H1 (cell line): ENCODE results near the gene EVI2B. TPM values are rescaled to one million over a fixed set of nuclear protein-coding genes. Genes with fewer than 3 reads are reported as not detected.

Experiments
- CTCF ChIA-PET: fragments of 300-600 bp; sonication (Branson Sonifier 250); formaldehyde crosslinking; loops from one replicate; lab custom pipeline; 2021; ENCODE audit not compliant: partially characterized antibody; lab: Charles Lee
- POLR2A ChIA-PET: fragments of 300-600 bp; sonication (Branson Sonifier 250); formaldehyde crosslinking; loops from one replicate; lab custom pipeline; 2021; ENCODE audit warnings: inconsistent platforms; ENCODE audit not compliant: partially characterized antibody; lab: Charles Lee
- DNase-seq, 2 experiments: peaks; one replicate each; pipeline versions ENCODE4 v3.0.0 to v3.0.0-alpha.2; 2010 to 2022; ENCODE audit warnings: low spot score in 2 of 2, low read depth in 1 of 2, mixed read lengths in 1 of 2
- FAIRE-seq: peaks from 2 replicates; lab custom pipeline; 2011; peaks lifted over from hg19 to GRCh38; lab: Jason Lieb, UNC
- H2AFZ ChIP-seq: 2 replicates; pipeline ENCODE4 v1.8.1; 2012; ENCODE audit warnings: low read length, inconsistent platforms
- H2AK5ac ChIP-seq: 2 replicates; pipeline ENCODE4 v1.6.1; 2013; ENCODE audit warnings: low read depth, low read length
- H2BK120ac ChIP-seq: replicated peaks from 2 replicates; pipeline ENCODE3; 2013; ENCODE audit warnings: low read depth, low read length, inconsistent platforms
- H2BK12ac ChIP-seq: 2 replicates; pipeline ENCODE4 v1.6.1; 2013; ENCODE audit warnings: low read depth, low read length
- H2BK15ac ChIP-seq: 2 replicates; pipeline ENCODE4 v1.6.1; 2013; ENCODE audit warnings: low read length
- H2BK20ac ChIP-seq: 2 replicates; pipeline ENCODE4 v1.6.1; 2013; ENCODE audit warnings: low read length
- H2BK5ac ChIP-seq: 2 replicates; pipeline ENCODE4 v1.6.1; 2013; ENCODE audit warnings: low read depth, low read length
- H3K14ac ChIP-seq: 2 replicates; pipeline ENCODE4 v1.6.1; 2013; ENCODE audit warnings: inconsistent platforms; ENCODE audit not compliant: insufficient read length
- H3K18ac ChIP-seq: 2 replicates; pipeline ENCODE4 v1.6.1; 2013; ENCODE audit warnings: low read length; ENCODE audit errors: extremely low read depth
- H3K23ac ChIP-seq: 2 replicates; pipeline ENCODE4 v1.6.1; 2013; ENCODE audit warnings: inconsistent platforms; ENCODE audit not compliant: insufficient read length
- H3K23me2 ChIP-seq: 2 replicates; pipeline ENCODE4 v1.6.1; 2013; ENCODE audit warnings: low read depth, low read length
- H3K27ac ChIP-seq: 2 replicates; pipeline ENCODE4 v1.6.1; 2011; ENCODE audit warnings: low read depth, low read length, inconsistent platforms
- H3K27me3 ChIP-seq, 4 experiments: replicated peaks in 1 of 4; 1 replicate in 1 of 4; 2 replicates in 3 of 4; pipeline versions ENCODE4 v1.6.1 to v1.8.1; 2011 to 2013; ENCODE audit warnings: low read length in 3 of 4, mild to moderate bottlenecking in 3 of 4, inconsistent platforms in 2 of 4, mixed read lengths in 2 of 4, moderate library complexity in 1 of 4; ENCODE audit not compliant: control insufficient read depth in 3 of 4, insufficient read depth in 3 of 4; ENCODE audit errors: extremely low read depth in 1 of 4
- H3K36me3 ChIP-seq, 4 experiments: 2 replicates each; pipeline versions ENCODE4 v1.6.1 to v1.8.1; 2011 to 2013; ENCODE audit warnings: mild to moderate bottlenecking in 4 of 4, low read length in 3 of 4, moderate library complexity in 2 of 4, control low read depth in 1 of 4, inconsistent platforms in 1 of 4; ENCODE audit not compliant: insufficient read depth in 4 of 4, control insufficient read depth in 2 of 4
- H3K4ac ChIP-seq: replicated peaks from 2 replicates; pipeline ENCODE3; 2013; ENCODE audit warnings: low read length, low read depth, mixed read lengths, inconsistent platforms; ENCODE audit not compliant: insufficient read length
- H3K4me1 ChIP-seq, 4 experiments: replicated peaks in 1 of 4; 1 replicate in 1 of 4; 2 replicates in 3 of 4; pipeline versions ENCODE4 v1.6.1 to v1.8.1; 2011 to 2013; ENCODE audit warnings: low read length in 3 of 4, inconsistent platforms in 2 of 4, mixed read lengths in 1 of 4; ENCODE audit not compliant: insufficient read depth in 4 of 4, control insufficient read depth in 3 of 4
- H3K4me2 ChIP-seq, 2 experiments: 2 replicates each; pipeline versions ENCODE4 v1.6.1 to v1.8.1; 2011 to 2013; ENCODE audit warnings: low read depth in 2 of 2, low read length in 2 of 2, control low read depth in 1 of 2, inconsistent platforms in 1 of 2, mild to moderate bottlenecking in 1 of 2; ENCODE audit not compliant: insufficient read depth in 1 of 2
- H3K4me3 ChIP-seq, 4 experiments: fragments of 200-600, 300-600 bp in 1 of 4; sonication (generic), shearing (Covaris generic), sonication (Bioruptor Twin) in 1 of 4; 2 replicates each; pipeline versions ENCODE4 v1.5.1 to v1.8.1; 2011 to 2016; ENCODE audit warnings: low read length in 4 of 4, low read depth in 3 of 4, control low read depth in 2 of 4, inconsistent platforms in 2 of 4, mild to moderate bottlenecking in 2 of 4, mixed read lengths in 1 of 4, moderate library complexity in 1 of 4; ENCODE audit not compliant: insufficient read depth in 2 of 4; ENCODE audit errors: extremely low read depth in 1 of 4
- H3K56ac ChIP-seq: replicated peaks from 2 replicates; pipeline ENCODE3; 2013; ENCODE audit warnings: low read depth, mild to moderate bottlenecking, mixed read lengths, low read length, inconsistent platforms; ENCODE audit not compliant: insufficient read length
- H3K79me1 ChIP-seq: 2 replicates; pipeline ENCODE4 v1.6.1; 2013; ENCODE audit warnings: low read depth, low read length, control low read depth
- H3K79me2 ChIP-seq, 2 experiments: 2 replicates each; pipeline versions ENCODE4 v1.6.1 to v1.8.1; 2012 to 2013; ENCODE audit warnings: low read length in 2 of 2, mild to moderate bottlenecking in 2 of 2, inconsistent platforms in 1 of 2; ENCODE audit not compliant: insufficient read depth in 2 of 2, control insufficient read depth in 1 of 2
- H3K9ac ChIP-seq, 4 experiments: replicated peaks in 1 of 4; 1 replicate in 1 of 4; 2 replicates in 3 of 4; pipeline versions ENCODE4 v1.6.1 to v1.8.1; 2011 to 2013; ENCODE audit warnings: low read depth in 3 of 4, low read length in 3 of 4, control low read depth in 2 of 4, mild to moderate bottlenecking in 2 of 4, moderate library complexity in 2 of 4, inconsistent platforms in 1 of 4; ENCODE audit errors: extremely low read depth in 1 of 4
- H3K9me3 ChIP-seq, 2 experiments: 2 replicates each; pipeline versions ENCODE4 v1.6.1 to v1.8.1; 2012 to 2013; ENCODE audit warnings: mild to moderate bottlenecking in 2 of 2, moderate library complexity in 2 of 2, control low read depth in 1 of 2, inconsistent platforms in 1 of 2, low read depth in 1 of 2, low read length in 1 of 2, mixed read lengths in 1 of 2; ENCODE audit not compliant: insufficient read depth in 2 of 2
- H4K20me1 ChIP-seq, 2 experiments: replicated peaks in 1 of 2; 2 replicates each; pipeline versions ENCODE3 to v1.8.1; 2011 to 2013; ENCODE audit warnings: inconsistent platforms in 2 of 2, low read length in 2 of 2, mild to moderate bottlenecking in 1 of 2; ENCODE audit not compliant: insufficient read depth in 2 of 2, control insufficient read depth in 1 of 2
- H4K5ac ChIP-seq: 2 replicates; pipeline ENCODE4 v1.6.1; 2013; ENCODE audit warnings: low read length, low read depth, mixed read lengths, inconsistent platforms; ENCODE audit not compliant: insufficient read length
- H4K8ac ChIP-seq: 2 replicates; pipeline ENCODE4 v1.8.0; 2013; ENCODE audit warnings: mild to moderate bottlenecking, moderate library complexity, low read length, inconsistent platforms; ENCODE audit not compliant: insufficient read depth; ENCODE audit errors: extremely low read depth
- H4K91ac ChIP-seq: replicated peaks from 2 replicates; pipeline ENCODE3; 2013; ENCODE audit warnings: low read length, mixed read lengths, inconsistent platforms; ENCODE audit not compliant: insufficient read length
- CTBP2 ChIP-seq: IDR thresholded peaks from 2 replicates; pipeline ENCODE4 v1.7.0; 2011; ENCODE audit warnings: borderline replicate concordance, mild to moderate bottlenecking, moderate library complexity, mixed read lengths, low read length; ENCODE audit not compliant: insufficient read depth, insufficient read length
- EGR1 ChIP-seq: IDR thresholded peaks from 2 replicates; pipeline ENCODE4 v1.6.1; 2011; ENCODE audit warnings: low read depth, low read length, borderline replicate concordance
- EZH2 ChIP-seq: fragments of 200-600 bp; sonication (generic); IDR thresholded peaks from 2 replicates; pipeline ENCODE4 v1.7.1; 2012; ENCODE audit warnings: low read depth, mild to moderate bottlenecking, moderate library complexity, low read length, inconsistent platforms; ENCODE audit not compliant: severe bottlenecking
- HDAC2 ChIP-seq, 2 experiments: fragments of 300-600 bp in 1 of 2; sonication (generic) in 1 of 2; IDR thresholded peaks; 2 replicates each; pipeline ENCODE4 v1.6.1; 2011 to 2012; ENCODE audit warnings: low read depth in 2 of 2, low read length in 2 of 2, mild to moderate bottlenecking in 2 of 2, moderate library complexity in 2 of 2, borderline replicate concordance in 1 of 2, inconsistent platforms in 1 of 2
- HDAC6 ChIP-seq: IDR thresholded peaks from one replicate; pipeline ENCODE4 v1.7.1; 2012; ENCODE audit warnings: low read depth, mild to moderate bottlenecking, inconsistent platforms, low read length, moderate library complexity
- JUND ChIP-seq: IDR thresholded peaks from 2 replicates; pipeline ENCODE4 v1.6.1; 2011; ENCODE audit warnings: mild to moderate bottlenecking, improper control_type of control experiment, low read length
- PHF8 ChIP-seq: fragments of 200-600 bp; sonication (generic); conservative IDR thresholded peaks from 2 replicates; pipeline ENCODE4 v1.7.1; 2012; ENCODE audit warnings: low read depth, mild to moderate bottlenecking, inconsistent platforms, low read length, moderate library complexity
- POLR2AphosphoS5 ChIP-seq: IDR thresholded peaks from 2 replicates; pipeline ENCODE4 v1.6.1; 2011; ENCODE audit warnings: low read depth, low read length
- RBBP5 ChIP-seq: IDR thresholded peaks from 2 replicates; pipeline ENCODE4 v1.7.1; 2012; ENCODE audit warnings: low read depth, mild to moderate bottlenecking, inconsistent platforms, low read length, moderate library complexity, borderline replicate concordance
- RFX5 ChIP-seq: IDR thresholded peaks from 2 replicates; pipeline ENCODE4 v1.6.1; 2011; ENCODE audit warnings: low read depth, low read length, improper control_type of control experiment, borderline replicate concordance
- SP1 ChIP-seq: IDR thresholded peaks from 2 replicates; pipeline ENCODE4 v1.6.1; 2011; ENCODE audit warnings: low read depth, low read length
- TBP ChIP-seq: IDR thresholded peaks from 2 replicates; pipeline ENCODE4 v1.6.1; 2011; ENCODE audit warnings: low read depth, low read length, improper control_type of control experiment
- TEAD4 ChIP-seq: IDR thresholded peaks from 2 replicates; pipeline ENCODE4 v1.6.1; 2012; ENCODE audit warnings: low read depth, low read length, inconsistent platforms, mixed read lengths
- WGBS, 2 experiments: shearing (Covaris generic) in 1 of 2; methylation state at CpG; one replicate each; pipeline versions ENCODE4 v1.1.6 to v1.1.7; 2013 to 2015; ENCODE audit warnings: low lambda C conversion rate in 2 of 2, mixed read lengths in 2 of 2, inconsistent platforms in 1 of 2, low coverage in 1 of 2, missing lambda C conversion rate in 1 of 2; ENCODE audit not compliant: insufficient replicate concordance in 2 of 2, insufficient coverage in 1 of 2, insufficient read length in 1 of 2; ENCODE audit errors: extremely low coverage in 1 of 2, missing lambda C conversion rate in 1 of 2; 5-methylcytosine and 5-hydroxymethylcytosine counted together
- polyA plus RNA-seq, 7 experiments: library from polyadenylated mRNA; depleted of rRNA in 3 of 7; stranded (reverse) in 5 of 7; unstranded in 2 of 7; fragments of >200 nt in 5 of 7; fragments of 200-250 nt in 2 of 7; gene quantifications; 1 replicate in 5 of 7; 2 replicates in 1 of 7; 4 replicates in 1 of 7; pipeline versions ENCODE4 v1.2.1 to v1.2.3, GENCODE V29; 2011 to 2013; ENCODE audit warnings: missing spikeins in 2 of 7, mixed read lengths in 2 of 7
- total RNA-seq: library from RNA; stranded (reverse); fragmentation: NEBNext Ultra II Directional; extraction: Animal tissue kit (Norgen Biotek cat#: 25700); gene quantifications from 2 replicates; pipeline ENCODE4 v1.2.1, GENCODE V29; 2021
- TF ChIP-seq, protein P1 (sequence below): IDR thresholded peaks from 2 replicates; pipeline ENCODE4 v1.6.1; 2011; ENCODE audit warnings: low read length, improper control_type of control experiment

Gene EVI2B
- total and polyA plus RNA-seq, 2 of the 8 experiments (the other 6 are each of a cell fraction or from before 2014, with no cell fraction given) = not detected

DNA sequence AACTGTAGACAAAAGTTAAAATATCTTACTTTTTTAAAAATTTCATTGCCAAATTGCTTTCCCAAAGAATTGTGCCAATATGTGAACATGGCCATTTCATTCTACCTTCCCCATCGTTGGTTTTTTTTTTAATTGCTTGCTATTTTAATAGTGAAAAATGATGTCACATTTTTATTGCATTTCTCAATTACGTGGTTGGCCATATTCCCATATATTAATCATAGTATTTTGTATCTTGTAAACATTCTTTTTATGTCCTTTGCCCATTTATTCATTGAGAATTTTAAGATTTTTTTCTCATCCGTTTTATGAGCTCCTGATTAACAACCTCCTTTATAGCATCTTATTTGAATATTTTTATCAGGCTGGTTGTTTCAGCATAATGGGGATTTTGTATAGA is 24.1 kb downstream of the EVI2B start:
- Histone ChIP-seq H3K23me2 (no peaks in the 10 kb centered on the region), H3K4me1 (no peaks in the 10 kb centered on the region), H3K4me2 (no peak overlapping the region), H3K36me3 (no peaks in the 10 kb centered on the region), H3K27ac (no peak overlapping the region), H4K5ac (no peak overlapping the region), H3K14ac (no peak overlapping the region), H2BK120ac (no peak overlapping the region), H3K18ac (no peak overlapping the region), H2AFZ (no peak overlapping the region), H3K9ac (no peak overlapping the region), H3K79me2 (no peaks in the 10 kb centered on the region), H2AK5ac (no peak overlapping the region), H3K4ac (no peak overlapping the region), H3K27me3 (no peaks in the 10 kb centered on the region), H4K91ac (no peak overlapping the region), H3K79me1 (no peaks in the 10 kb centered on the region), H2BK15ac (no peak overlapping the region), H3K9me3 (no peaks in the 10 kb centered on the region), H4K20me1 (no peaks in the 10 kb centered on the region), H3K56ac (no peak overlapping the region), H4K8ac (no peak overlapping the region), H3K4me3 (no peak overlapping the region), H2BK5ac (no peak overlapping the region), H2BK12ac (no peak overlapping the region), H3K23ac (no peak overlapping the region), H2BK20ac (no peak overlapping the region)
- ChIA-PET POLR2A (no interaction called here), CTCF (interaction anchor here (0.7 to 1.2 kb wide), 2 partner anchors 9 to 52 kb away, joined by 3 to 4 read pairs; no protein-coding TSS in a partner anchor)
- FAIRE-seq (no peak), DNase-seq (no peak)
- WGBS, 2 experiments = 87% methylated on average over 3 of the region's 3 CpGs; no CpG with 5 or more reads in 1 of the 2 experiments
- TF ChIP-seq, protein P1, sequence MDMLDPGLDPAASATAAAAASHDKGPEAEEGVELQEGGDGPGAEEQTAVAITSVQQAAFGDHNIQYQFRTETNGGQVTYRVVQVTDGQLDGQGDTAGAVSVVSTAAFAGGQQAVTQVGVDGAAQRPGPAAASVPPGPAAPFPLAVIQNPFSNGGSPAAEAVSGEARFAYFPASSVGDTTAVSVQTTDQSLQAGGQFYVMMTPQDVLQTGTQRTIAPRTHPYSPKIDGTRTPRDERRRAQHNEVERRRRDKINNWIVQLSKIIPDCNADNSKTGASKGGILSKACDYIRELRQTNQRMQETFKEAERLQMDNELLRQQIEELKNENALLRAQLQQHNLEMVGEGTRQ = no peak
- TF ChIP-seq RFX5 = no peak
- no peak for TF ChIP-seq TEAD4
- TF ChIP-seq EGR1 = no peak
- no peak for TF ChIP-seq SP1
- TF ChIP-seq RBBP5 = no peak
- no peak for TF ChIP-seq JUND
- no peak for TF ChIP-seq HDAC2 (IDR thresholded peaks at IDR 0.05; ENCODE audit: borderline replicate concordance in 1 of 2, low read depth in 2 of 2, low read length in 2 of 2)
- TF ChIP-seq CTBP2 = no peak
- no peak for TF ChIP-seq PHF8
- no peak for TF ChIP-seq TBP
- TF ChIP-seq POLR2AphosphoS5 = no peak
- no peak for TF ChIP-seq HDAC6
- TF ChIP-seq EZH2 = no peak
